ENCODE measurements around the gene SLC9A3. TPM values are rescaled to one million over a fixed set of nuclear protein-coding genes. Genes with fewer than 3 reads are reported as not detected.

Gene SLC9A3
- total and polyA plus RNA-seq, 7 donors = 0.81 to 1.7 (median 1.2) TPM

- intact Hi-C loops (cut with DNase I) = no loop called here
- 90 to 95% (median 95%) methylated on average over 3 of the region's 3 CpGs for WGBS, 3 donors
- no peaks in the 10 kb centered on the region for H3K9me3 ChIP-seq
- H3K36me3 ChIP-seq (ENCODE audit: insufficient read depth in 1 of 2, low read depth in 1 of 2) = no peaks in the 10 kb centered on the region
- H3K4me3 ChIP-seq = no peak overlapping the region
- no peak for ATAC-seq
- DNase-seq = no peak
- H3K4me1 ChIP-seq = no peaks in the 10 kb centered on the region
- TF ChIP-seq CTCF (IDR thresholded peaks at IDR 0.05) = no peak
- no peak overlapping the region for H3K27ac ChIP-seq
- H3K27me3 ChIP-seq (ENCODE audit: insufficient read depth in 3 of 3, low read length in 2 of 3) = peaks cover 0 to 90% (median 12%) of the 10 kb centered on the region in 3 donors
These were observed 7.3 kb downstream of the SLC9A3 start for GRCh38 chr5:516980-517379.

- peaks cover 0 to 86% (median 9%) of the 10 kb centered on the region in 3 donors for H3K27me3 ChIP-seq (ENCODE audit: insufficient read depth in 3 of 3, low read length in 2 of 3)
- DNase-seq (no peak), ATAC-seq (no peak)
- H3K9me3 ChIP-seq = no peaks in the 10 kb centered on the region
- H3K27ac ChIP-seq = no peak overlapping the region
- 72 to 77% (median 74%) methylated on average over 10 of the region's 10 CpGs for WGBS, 3 donors
- no peaks in the 10 kb centered on the region for H3K4me1 ChIP-seq
- H3K4me3 ChIP-seq = no peak overlapping the region
- intact Hi-C loops (cut with DNase I) = no loop called here
- no peak for TF ChIP-seq CTCF (IDR thresholded peaks at IDR 0.05)
- H3K36me3 ChIP-seq (ENCODE audit: insufficient read depth in 1 of 2, low read depth in 1 of 2) = no peaks in the 10 kb centered on the region
These were observed 7.8 kb downstream of the SLC9A3 start for GRCh38 chr5:516338-516925.

- 15 to 21% (median 16%) methylated on average over 9 to 11 of the region's 11 CpGs for WGBS, 3 donors
- TF ChIP-seq CTCF (IDR thresholded peaks at IDR 0.05) = no peak
- no peaks in the 10 kb centered on the region for H3K36me3 ChIP-seq (ENCODE audit: insufficient read depth in 1 of 2, low read depth in 1 of 2)
- no peaks in the 10 kb centered on the region for H3K9me3 ChIP-seq
- no peak overlapping the region for H3K27ac ChIP-seq
- H3K4me1 ChIP-seq = no peaks in the 10 kb centered on the region
- ATAC-seq = no peak
- H3K4me3 ChIP-seq = no peak overlapping the region
- no peak for DNase-seq
- intact Hi-C loops (cut with DNase I) = no loop called here
- peaks cover 0 to 83% (median 6%) of the 10 kb centered on the region in 3 donors for H3K27me3 ChIP-seq (ENCODE audit: insufficient read depth in 3 of 3, low read length in 2 of 3)
These were observed 8.9 kb downstream of the SLC9A3 start for GRCh38 chr5:515273-515836.

GRCh38 chr5:514673-515072 lies 9.6 kb downstream of the SLC9A3 start:
- DNase-seq (no peak), ATAC-seq (no peak)
- no peak for TF ChIP-seq CTCF (IDR thresholded peaks at IDR 0.05)
- no peak overlapping the region for H3K4me3 ChIP-seq
- no peaks in the 10 kb centered on the region for H3K4me1 ChIP-seq
- WGBS, 3 donors = 70 to 76% (median 74%) methylated on average over 5 to 8 of the region's 8 CpGs
- peaks cover 0 to 76% (median 8%) of the 10 kb centered on the region in 3 donors for H3K27me3 ChIP-seq (ENCODE audit: insufficient read depth in 3 of 3, low read length in 2 of 3)
- no peak overlapping the region for H3K27ac ChIP-seq
- H3K36me3 ChIP-seq (ENCODE audit: insufficient read depth in 1 of 2, low read depth in 1 of 2) = no peaks in the 10 kb centered on the region
- H3K9me3 ChIP-seq = no peaks in the 10 kb centered on the region
- intact Hi-C loops (cut with DNase I) = no loop called here

GRCh38 chr5:514101-514485 lies 10.2 kb downstream of the SLC9A3 start:
- H3K27me3 ChIP-seq (ENCODE audit: insufficient read depth in 3 of 3, low read length in 2 of 3) = peaks cover 0 to 71% (median 7%) of the 10 kb centered on the region in 3 donors

More at GRCh38 chr5:514101-514485, 10.2 kb downstream of the SLC9A3 start:
- ATAC-seq = no peak
- no peaks in the 10 kb centered on the region for H3K4me1 ChIP-seq
- 60 to 66% (median 64%) methylated on average over 11 to 12 of the region's 12 CpGs for WGBS, 3 donors
- no peak for DNase-seq
- no peak overlapping the region for H3K27ac ChIP-seq
- no peak overlapping the region for H3K4me3 ChIP-seq
- TF ChIP-seq CTCF (IDR thresholded peaks at IDR 0.05) = no peak
- intact Hi-C loops (cut with DNase I) = no loop called here
- no peaks in the 10 kb centered on the region for H3K36me3 ChIP-seq (ENCODE audit: insufficient read depth in 1 of 2, low read depth in 1 of 2)
- H3K9me3 ChIP-seq = no peaks in the 10 kb centered on the region

Data from psoas muscle (tissue), 8 donors.